Measurements from ENCODE around the gene KRT14.
"Not testable (repeated sequence)": the region's sequence is repeated elsewhere in the genome, so short reads cannot be mapped to it uniquely, and the experiment has no call there.

Gene KRT14

DNA sequence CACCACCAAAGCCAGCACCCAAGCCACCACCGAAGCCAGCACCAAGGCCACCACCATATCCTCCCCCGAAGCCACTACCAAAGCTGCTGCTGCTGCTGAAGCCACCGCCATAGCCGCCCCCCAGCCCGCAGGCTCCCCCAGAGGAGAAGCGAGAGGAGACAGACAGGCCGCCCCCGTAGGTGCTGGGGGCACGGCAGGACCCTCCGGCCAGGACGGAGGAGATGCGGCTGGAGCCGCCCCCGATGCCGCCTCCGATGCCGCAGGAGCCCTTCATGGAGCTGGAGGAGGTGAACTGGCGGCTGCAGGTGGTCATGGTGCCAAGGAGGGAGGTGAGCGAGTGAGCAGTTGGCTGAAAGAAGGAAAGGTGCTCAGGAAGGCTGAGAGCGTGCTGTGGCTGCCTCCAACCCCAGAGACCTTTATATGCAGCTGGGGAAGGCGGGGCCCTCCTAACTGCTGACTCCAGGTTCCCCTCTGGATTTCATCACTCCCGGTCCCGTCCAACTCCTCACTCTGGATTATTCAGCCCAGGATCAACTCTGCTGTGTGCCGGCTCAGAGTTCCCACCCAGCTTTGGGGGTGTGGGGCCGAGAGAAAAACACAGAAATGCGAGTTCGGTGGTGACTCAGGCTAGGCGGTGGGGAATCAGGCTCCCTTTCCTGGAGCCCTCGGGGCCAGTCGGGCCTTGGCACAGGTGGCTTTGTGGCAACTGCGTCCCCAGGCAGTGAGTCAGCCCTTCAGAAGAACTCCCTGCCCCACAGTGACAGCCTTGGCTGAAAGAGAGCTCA is 25.9 kb upstream of the KRT14 start, which contains the start of gene KRT16:
TSS of gene KRT16 (minus strand) at position 392 of the 785 bp plus-strand sequence. CDS start at position 313, 79 bp downstream.
- not testable (repeated sequence) for H3K4me3 ChIP-seq (ENCODE audit: low read length in 2 of 2); H3K9ac ChIP-seq (ENCODE audit: low read depth, low read length, poor library complexity); H3K27ac ChIP-seq (replicated peaks; ENCODE audit: low read length); H3K23ac ChIP-seq (ENCODE audit: low read depth, low read length, poor library complexity); H3K27me3 ChIP-seq (ENCODE audit: control insufficient read depth in 3 of 3, insufficient read depth in 3 of 3, low read depth in 1 of 3, low read length in 3 of 3); H2BK12ac ChIP-seq (ENCODE audit: low read length); H3K14ac ChIP-seq (ENCODE audit: low read length); H4K8ac ChIP-seq (ENCODE audit: low read depth, low read length); H2AFZ ChIP-seq (ENCODE audit: low read length); H3K36me3 ChIP-seq (replicated peaks in 1 of 2; ENCODE audit: control insufficient read depth in 2 of 2, insufficient read depth in 2 of 2, low read length in 2 of 2); H3K4me2 ChIP-seq (ENCODE audit: insufficient read depth, low read length, poor library complexity, severe bottlenecking); H4K91ac ChIP-seq (ENCODE audit: low read depth, low read length, poor library complexity); H3K79me1 ChIP-seq (ENCODE audit: low read depth, low read length); H3K4ac ChIP-seq (ENCODE audit: low read length); H3K9me3 ChIP-seq (replicated peaks in 1 of 2; ENCODE audit: control insufficient read depth in 2 of 2, insufficient read depth in 1 of 2, low read depth in 1 of 2, low read length in 2 of 2); DNase-seq (ENCODE audit: low spot score); H2BK15ac ChIP-seq (ENCODE audit: low read length); H3K4me1 ChIP-seq (ENCODE audit: control insufficient read depth in 2 of 2, insufficient read depth in 1 of 2, low read depth in 1 of 2, low read length in 2 of 2)
- WGBS, 2 donors (ENCODE audit: extremely low coverage in 2 of 2, insufficient read length in 2 of 2, insufficient replicate concordance in 1 of 2) = no CpG with 5 or more reads among the region's 31 CpGs
- peak within 1 kb of the TSS; percentile 57 for H3K18ac ChIP-seq (ENCODE audit: low read length)
- H2BK120ac ChIP-seq (ENCODE audit: low read depth, low read length) = peak within 1 kb of the TSS; percentile 61
- peak within 1 kb of the TSS; percentile 70 for H2AK5ac ChIP-seq (ENCODE audit: low read depth, low read length)
- H2BK5ac ChIP-seq (ENCODE audit: low read length) = peak within 1 kb of the TSS; percentile 24

DNA sequence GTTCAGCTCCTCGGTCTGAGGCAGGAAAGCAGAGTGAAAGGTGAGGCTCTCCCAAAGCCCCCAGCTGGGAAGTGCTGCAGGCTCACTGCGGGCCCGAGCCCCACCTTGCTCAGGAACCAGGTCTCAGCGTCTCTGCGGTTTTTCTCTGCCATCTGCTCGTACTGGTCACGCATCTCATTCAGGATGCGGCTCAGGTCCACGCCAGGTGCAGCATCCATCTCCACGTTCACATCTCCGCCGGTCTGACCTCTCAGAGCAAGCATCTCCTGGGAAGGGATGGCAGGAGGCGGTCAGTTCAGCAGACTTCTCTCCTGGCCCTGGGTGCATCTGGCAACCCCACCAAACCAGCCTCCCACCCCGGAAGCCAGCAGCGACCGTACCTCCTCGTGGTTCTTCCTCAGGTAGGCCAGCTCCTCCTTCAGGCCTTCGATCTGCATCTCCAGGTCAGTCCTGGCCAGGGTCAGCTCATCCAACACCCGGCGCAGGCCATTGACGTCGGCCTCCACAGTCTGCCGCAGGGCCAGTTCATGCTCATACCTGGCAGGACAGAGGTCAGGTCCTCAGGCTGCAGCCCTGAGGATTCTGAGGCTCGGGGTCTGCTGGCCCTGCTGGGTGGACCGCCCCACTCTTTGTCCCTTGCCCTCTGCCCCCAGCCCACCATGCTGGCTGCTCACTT is 24.4 kb upstream of the KRT14 start:
- H3K4ac ChIP-seq (ENCODE audit: low read length) = no peak overlapping the region
- H2BK12ac ChIP-seq (ENCODE audit: low read length) = no peak overlapping the region
- H3K79me1 ChIP-seq (ENCODE audit: low read depth, low read length) = no peaks in the 10 kb centered on the region
- no peaks in the 10 kb centered on the region for H3K27me3 ChIP-seq (ENCODE audit: control insufficient read depth in 3 of 3, insufficient read depth in 3 of 3, low read depth in 1 of 3, low read length in 3 of 3)
- H2BK5ac ChIP-seq (ENCODE audit: low read length) = no peak overlapping the region
- peaks cover 0 to 1% of the 10 kb centered on the region in 2 donors for H3K4me1 ChIP-seq (ENCODE audit: control insufficient read depth in 2 of 2, insufficient read depth in 1 of 2, low read depth in 1 of 2, low read length in 2 of 2)
- H3K9me3 ChIP-seq (replicated peaks in 1 of 2; ENCODE audit: control insufficient read depth in 2 of 2, insufficient read depth in 1 of 2, low read depth in 1 of 2, low read length in 2 of 2) = peaks cover 0 to 1% of the 10 kb centered on the region in 2 donors
- H3K27ac ChIP-seq (replicated peaks; ENCODE audit: low read length) = no peak overlapping the region
- peak overlapping the region; percentile 5 for H3K14ac ChIP-seq (ENCODE audit: low read length)
- H4K8ac ChIP-seq (ENCODE audit: low read depth, low read length) = no peak overlapping the region
- no peak overlapping the region for H2AFZ ChIP-seq (ENCODE audit: low read length)
- H3K36me3 ChIP-seq (replicated peaks in 1 of 2; ENCODE audit: control insufficient read depth in 2 of 2, insufficient read depth in 2 of 2, low read length in 2 of 2) = no peaks in the 10 kb centered on the region
- H2BK120ac ChIP-seq (ENCODE audit: low read depth, low read length) = peak overlapping the region; percentile 57
- H2BK15ac ChIP-seq (ENCODE audit: low read length) = peak overlapping the region; percentile 77
- no peak overlapping the region for H3K4me2 ChIP-seq (ENCODE audit: insufficient read depth, low read length, poor library complexity, severe bottlenecking)
- H3K4me3 ChIP-seq (ENCODE audit: low read length in 2 of 2) = no peak overlapping the region
- no peak overlapping the region for H4K91ac ChIP-seq (ENCODE audit: low read depth, low read length, poor library complexity)
- no peak for DNase-seq (ENCODE audit: low spot score)
- no peak overlapping the region for H3K23ac ChIP-seq (ENCODE audit: low read depth, low read length, poor library complexity)
- WGBS, 2 donors (ENCODE audit: extremely low coverage in 2 of 2, insufficient read length in 2 of 2, insufficient replicate concordance in 1 of 2) = no CpG with 5 or more reads among the region's 25 CpGs
- no peak overlapping the region for H2AK5ac ChIP-seq (ENCODE audit: low read depth, low read length)
- peak overlapping the region; percentile 13 for H3K9ac ChIP-seq (ENCODE audit: low read depth, low read length, poor library complexity)
- H3K18ac ChIP-seq (ENCODE audit: low read length) = peak overlapping the region; percentile 72

DNA sequence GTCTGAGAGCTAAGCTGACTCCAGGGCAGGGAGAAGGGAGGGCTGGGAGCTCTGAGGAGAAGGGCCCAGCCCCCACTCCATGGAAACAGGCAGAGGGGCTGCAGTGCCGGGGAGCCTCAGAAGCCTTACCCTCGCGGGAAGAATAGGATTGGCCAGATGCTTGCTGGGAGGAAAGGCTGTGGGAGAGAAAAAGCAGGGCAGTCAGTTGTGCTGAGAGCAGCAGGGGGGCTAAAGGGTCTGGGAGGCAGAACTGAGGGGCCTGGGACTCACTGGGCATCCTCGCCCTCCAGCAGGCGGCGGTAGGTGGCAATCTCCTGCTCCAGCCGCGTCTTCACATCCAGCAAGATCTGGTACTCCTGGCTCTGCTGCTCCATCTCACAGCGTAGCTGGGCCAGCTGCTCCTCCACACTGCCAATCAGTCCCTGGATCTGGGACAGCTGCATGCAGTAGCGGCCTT is 23.4 kb upstream of the KRT14 start:
- not testable (repeated sequence) for H3K14ac ChIP-seq (ENCODE audit: low read length); H2AK5ac ChIP-seq (ENCODE audit: low read depth, low read length); H3K4ac ChIP-seq (ENCODE audit: low read length); H3K36me3 ChIP-seq (replicated peaks in 1 of 2; ENCODE audit: control insufficient read depth in 2 of 2, insufficient read depth in 2 of 2, low read length in 2 of 2); H3K18ac ChIP-seq (ENCODE audit: low read length); H3K23ac ChIP-seq (ENCODE audit: low read depth, low read length, poor library complexity); H3K9me3 ChIP-seq (replicated peaks in 1 of 2; ENCODE audit: control insufficient read depth in 2 of 2, insufficient read depth in 1 of 2, low read depth in 1 of 2, low read length in 2 of 2); DNase-seq (ENCODE audit: low spot score); H3K27ac ChIP-seq (replicated peaks; ENCODE audit: low read length); H2AFZ ChIP-seq (ENCODE audit: low read length); H2BK5ac ChIP-seq (ENCODE audit: low read length); H4K91ac ChIP-seq (ENCODE audit: low read depth, low read length, poor library complexity); H3K4me1 ChIP-seq (ENCODE audit: control insufficient read depth in 2 of 2, insufficient read depth in 1 of 2, low read depth in 1 of 2, low read length in 2 of 2); H3K79me1 ChIP-seq (ENCODE audit: low read depth, low read length); H3K4me2 ChIP-seq (ENCODE audit: insufficient read depth, low read length, poor library complexity, severe bottlenecking); H4K8ac ChIP-seq (ENCODE audit: low read depth, low read length); H3K4me3 ChIP-seq (ENCODE audit: low read length in 2 of 2); H2BK12ac ChIP-seq (ENCODE audit: low read length); H3K27me3 ChIP-seq (ENCODE audit: control insufficient read depth in 3 of 3, insufficient read depth in 3 of 3, low read depth in 1 of 3, low read length in 3 of 3)
- no CpG with 5 or more reads among the region's 10 CpGs for WGBS, 2 donors (ENCODE audit: extremely low coverage in 2 of 2, insufficient read length in 2 of 2, insufficient replicate concordance in 1 of 2)
- peak overlapping the region; percentile 57 for H2BK120ac ChIP-seq (ENCODE audit: low read depth, low read length)
- peak overlapping the region; percentile 71 for H2BK15ac ChIP-seq (ENCODE audit: low read length)
- H3K9ac ChIP-seq (ENCODE audit: low read depth, low read length, poor library complexity) = peak overlapping the region; percentile 60

DNA sequence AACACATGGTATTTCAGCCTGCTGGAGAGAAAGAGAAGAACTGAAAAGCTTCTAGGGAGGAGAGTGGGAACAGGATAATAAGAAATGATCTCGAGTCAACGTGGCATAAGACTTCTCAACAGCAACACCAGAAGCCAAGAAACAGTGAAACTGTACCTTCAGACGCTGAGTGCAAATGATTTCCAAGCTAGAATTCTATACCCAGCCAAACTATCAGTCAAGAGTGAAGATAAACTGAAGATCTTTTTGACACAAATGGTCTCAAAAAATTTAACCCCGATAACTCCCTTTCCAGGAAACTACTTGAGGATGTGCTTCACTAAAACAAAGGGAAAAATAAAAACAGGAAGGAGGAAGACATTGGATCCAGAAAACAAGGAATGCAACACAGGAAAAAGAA is 20.2 kb upstream of the KRT14 start:
- not testable (repeated sequence) for DNase-seq (ENCODE audit: low spot score); H3K27me3 ChIP-seq (ENCODE audit: control insufficient read depth in 3 of 3, insufficient read depth in 3 of 3, low read depth in 1 of 3, low read length in 3 of 3); H2BK120ac ChIP-seq (ENCODE audit: low read depth, low read length); H3K4me3 ChIP-seq (ENCODE audit: low read length in 2 of 2); H4K91ac ChIP-seq (ENCODE audit: low read depth, low read length, poor library complexity); H3K79me1 ChIP-seq (ENCODE audit: low read depth, low read length); H3K4ac ChIP-seq (ENCODE audit: low read length); H4K8ac ChIP-seq (ENCODE audit: low read depth, low read length); H3K4me1 ChIP-seq (ENCODE audit: control insufficient read depth in 2 of 2, insufficient read depth in 1 of 2, low read depth in 1 of 2, low read length in 2 of 2); H3K27ac ChIP-seq (replicated peaks; ENCODE audit: low read length); H2AK5ac ChIP-seq (ENCODE audit: low read depth, low read length); H3K14ac ChIP-seq (ENCODE audit: low read length); H2BK15ac ChIP-seq (ENCODE audit: low read length); H2BK5ac ChIP-seq (ENCODE audit: low read length); H3K9me3 ChIP-seq (replicated peaks in 1 of 2; ENCODE audit: control insufficient read depth in 2 of 2, insufficient read depth in 1 of 2, low read depth in 1 of 2, low read length in 2 of 2); H2BK12ac ChIP-seq (ENCODE audit: low read length); H2AFZ ChIP-seq (ENCODE audit: low read length); H3K9ac ChIP-seq (ENCODE audit: low read depth, low read length, poor library complexity); H3K36me3 ChIP-seq (replicated peaks in 1 of 2; ENCODE audit: control insufficient read depth in 2 of 2, insufficient read depth in 2 of 2, low read length in 2 of 2); H3K23ac ChIP-seq (ENCODE audit: low read depth, low read length, poor library complexity); H3K18ac ChIP-seq (ENCODE audit: low read length); H3K4me2 ChIP-seq (ENCODE audit: insufficient read depth, low read length, poor library complexity, severe bottlenecking)
- no CpG with 5 or more reads among the region's 4 CpGs for WGBS, 2 donors (ENCODE audit: extremely low coverage in 2 of 2, insufficient read length in 2 of 2, insufficient replicate concordance in 1 of 2)

All from neuronal stem cell (in vitro differentiated cells).